A673 (cell line): ENCODE results near the gene CACNA2D3. TPM values are rescaled to one million over a fixed set of nuclear protein-coding genes. Genes with fewer than 3 reads are reported as not detected.

Experiments used
- BruUV-seq: library from RNA; stranded (reverse); fragments of 400-500 nt; replicated peaks from 2 replicates; lab custom pipeline; 2021; lab: Mats Ljungman, UMichigan
- CTCF ChIA-PET: fragments of 300-600 bp; sonication (Branson Sonifier 250); formaldehyde crosslinking; loops from one replicate; lab custom pipeline; 2022; ENCODE audit warnings: antibody characterized with exemption; lab: Charles Lee
- POLR2A ChIA-PET: fragments of 300-600 bp; sonication (Branson Sonifier 250); formaldehyde crosslinking; loops from one replicate; lab custom pipeline; 2022; ENCODE audit warnings: antibody characterized with exemption; ENCODE audit not compliant: low non-redundant PET; lab: Charles Lee
- DNase-seq: peaks from one replicate; pipeline ENCODE4 v3.0.0-alpha.2; 2015; ENCODE audit warnings: low spot score
- H3K27ac ChIP-seq: fragments of 200-600 bp; sonication (generic); 2 replicates; pipeline ENCODE4 v1.5.1; 2016; ENCODE audit warnings: mixed run types, low read depth, mild to moderate bottlenecking, mixed read lengths, antibody characterized with exemption, low read length; ENCODE audit not compliant: poor library complexity, severe bottlenecking
- H3K27me3 ChIP-seq: fragments of 200-600 bp; sonication (generic); replicated peaks from 2 replicates; pipeline ENCODE4 v1.6.1; 2017; ENCODE audit warnings: mixed run types, low read depth, mild to moderate bottlenecking, mixed read lengths, antibody characterized with exemption, low read length; ENCODE audit not compliant: insufficient read depth, poor library complexity
- H3K36me3 ChIP-seq: fragments of 200-600 bp; sonication (generic); 2 replicates; pipeline ENCODE4 v1.6.1; 2016; ENCODE audit warnings: mixed run types, mild to moderate bottlenecking, mixed read lengths, antibody characterized with exemption, low read length; ENCODE audit not compliant: insufficient read depth, poor library complexity, severe bottlenecking
- H3K4me1 ChIP-seq: fragments of 200-600 bp; sonication (generic); 2 replicates; pipeline ENCODE4 v1.6.1; 2017; ENCODE audit warnings: mixed run types, mild to moderate bottlenecking, mixed read lengths, antibody characterized with exemption, low read length; ENCODE audit not compliant: insufficient read depth, poor library complexity, severe bottlenecking
- H3K4me3 ChIP-seq: fragments of 200-600 bp; sonication (generic); 2 replicates; pipeline ENCODE4 v1.5.1; 2016; ENCODE audit warnings: low read depth, mixed run types, mild to moderate bottlenecking, mixed read lengths, low read length; ENCODE audit not compliant: poor library complexity, severe bottlenecking
- H3K9me3 ChIP-seq: fragments of 200-600 bp; sonication (generic); 2 replicates; pipeline ENCODE4 v1.6.1; 2016; ENCODE audit warnings: mixed run types, low read depth, mild to moderate bottlenecking, mixed read lengths, antibody characterized with exemption, low read length; ENCODE audit not compliant: poor library complexity, severe bottlenecking
- EZH2 ChIP-seq: fragments of 200-600 bp; sonication (generic); IDR thresholded peaks from 2 replicates; pipeline ENCODE4 v1.6.1; 2017; ENCODE audit warnings: borderline replicate concordance, low read depth, mild to moderate bottlenecking, mixed read lengths, antibody characterized with exemption, low read length; ENCODE audit not compliant: poor library complexity, severe bottlenecking
- intact Hi-C: fragments of 100-400 bp; cut with micrococcal nuclease; formaldehyde crosslinking; loops from one replicate; pipeline ENCODE4 v1.10.0; 2022; ENCODE audit not compliant: unreplicated experiment
- total RNA-seq: library from RNA; stranded (reverse); gene quantifications from 2 replicates; pipeline ENCODE4 v1.2.3, GENCODE V29; 2021
- TF ChIP-seq, protein P1 (sequence below): fragments of 300-800, 200-600 bp; sonication (generic); conservative IDR thresholded peaks from 2 replicates; pipeline ENCODE4 v1.5.1; 2017; ENCODE audit warnings: low read depth, mild to moderate bottlenecking, antibody characterized with exemption, low read length, moderate library complexity, mixed read lengths

The CACNA2D3 gene
- total RNA-seq, 1 experiment from 2014 or later: not detected

- BruUV-seq: no TSS peak
These were observed 47.2 kb downstream of the CACNA2D3 start for GRCh38 chr3:54169524-54169923.

DNA sequence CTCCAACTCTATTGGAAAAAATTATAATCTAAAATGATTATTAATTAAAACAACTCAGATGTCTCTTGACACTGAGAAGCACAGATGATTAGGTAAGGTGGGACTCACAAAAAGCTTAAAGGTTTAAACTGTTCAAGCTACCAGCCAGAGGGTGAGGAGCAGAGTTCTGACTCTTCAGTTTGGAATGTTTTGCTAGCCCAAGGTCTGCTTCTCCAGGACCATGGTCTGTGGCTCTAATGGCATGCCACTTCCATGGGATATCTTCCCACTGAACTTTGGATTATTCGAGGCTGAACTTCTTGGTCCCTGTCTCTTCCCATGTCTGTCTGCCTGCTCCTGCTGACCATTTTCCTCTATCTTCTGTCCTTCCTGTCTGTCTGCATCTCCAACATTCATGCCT, 49.2 kb downstream of the CACNA2D3 start:
- ChIA-PET POLR2A (no interaction called here), CTCF (no interaction called here)
- H3K27me3 ChIP-seq: no peaks in the 10 kb centered on the region
- H3K4me3 ChIP-seq: no peak overlapping the region
- no peak for TF ChIP-seq EZH2
- TF ChIP-seq, protein P1, sequence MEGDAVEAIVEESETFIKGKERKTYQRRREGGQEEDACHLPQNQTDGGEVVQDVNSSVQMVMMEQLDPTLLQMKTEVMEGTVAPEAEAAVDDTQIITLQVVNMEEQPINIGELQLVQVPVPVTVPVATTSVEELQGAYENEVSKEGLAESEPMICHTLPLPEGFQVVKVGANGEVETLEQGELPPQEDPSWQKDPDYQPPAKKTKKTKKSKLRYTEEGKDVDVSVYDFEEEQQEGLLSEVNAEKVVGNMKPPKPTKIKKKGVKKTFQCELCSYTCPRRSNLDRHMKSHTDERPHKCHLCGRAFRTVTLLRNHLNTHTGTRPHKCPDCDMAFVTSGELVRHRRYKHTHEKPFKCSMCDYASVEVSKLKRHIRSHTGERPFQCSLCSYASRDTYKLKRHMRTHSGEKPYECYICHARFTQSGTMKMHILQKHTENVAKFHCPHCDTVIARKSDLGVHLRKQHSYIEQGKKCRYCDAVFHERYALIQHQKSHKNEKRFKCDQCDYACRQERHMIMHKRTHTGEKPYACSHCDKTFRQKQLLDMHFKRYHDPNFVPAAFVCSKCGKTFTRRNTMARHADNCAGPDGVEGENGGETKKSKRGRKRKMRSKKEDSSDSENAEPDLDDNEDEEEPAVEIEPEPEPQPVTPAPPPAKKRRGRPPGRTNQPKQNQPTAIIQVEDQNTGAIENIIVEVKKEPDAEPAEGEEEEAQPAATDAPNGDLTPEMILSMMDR: no peak
- no peaks in the 10 kb centered on the region for H3K4me1 ChIP-seq
- no peaks in the 10 kb centered on the region for H3K36me3 ChIP-seq
- intact Hi-C loops: no loop called here
- H3K27ac ChIP-seq: no peak overlapping the region
- H3K9me3 ChIP-seq: no peaks in the 10 kb centered on the region
- DNase-seq: no peak
- BruUV-seq: no TSS peak

More at GRCh38 chr3:54169524-54169923, 47.2 kb downstream of the CACNA2D3 start:
- Histone ChIP-seq H3K36me3 (no peaks in the 10 kb centered on the region), H3K4me1 (no peaks in the 10 kb centered on the region), H3K27ac (no peak overlapping the region), H3K9me3 (no peaks in the 10 kb centered on the region), H3K4me3 (no peak overlapping the region), H3K27me3 (no peaks in the 10 kb centered on the region)
- TF ChIP-seq, protein P1: no peak
- no peak for TF ChIP-seq EZH2
- intact Hi-C loops: no loop called here
- DNase-seq: no peak
- POLR2A ChIA-PET: no interaction called here
- CTCF ChIA-PET: no interaction called here

DNA sequence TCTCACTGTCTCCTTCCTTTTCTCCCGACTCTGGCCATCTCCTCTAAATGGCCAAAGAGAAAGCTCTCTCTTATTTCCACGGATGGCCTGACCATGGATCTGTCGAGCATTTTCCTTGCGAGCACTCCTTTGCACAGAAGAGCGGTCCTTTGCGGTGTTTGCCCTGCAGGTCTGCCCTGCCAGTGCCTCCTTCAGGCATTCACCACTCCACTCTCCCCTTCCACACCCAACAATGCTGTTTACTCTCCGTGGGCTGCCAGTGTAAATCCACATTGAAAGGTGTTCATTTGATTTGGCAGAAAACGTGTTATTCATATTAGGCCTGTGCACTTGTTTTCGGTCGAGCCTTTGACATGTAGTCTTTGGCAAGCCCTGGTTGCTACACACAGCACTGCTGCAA, 49.6 kb downstream of the CACNA2D3 start:
- DNase-seq: no peak
- Histone ChIP-seq H3K9me3 (no peaks in the 10 kb centered on the region), H3K4me3 (no peak overlapping the region), H3K36me3 (no peaks in the 10 kb centered on the region), H3K4me1 (no peaks in the 10 kb centered on the region), H3K27ac (no peak overlapping the region), H3K27me3 (no peaks in the 10 kb centered on the region)
- CTCF ChIA-PET: no interaction called here
- BruUV-seq: no TSS peak
- intact Hi-C loops: no loop called here
- TF ChIP-seq, protein P1: no peak
- TF ChIP-seq EZH2: no peak
- POLR2A ChIA-PET: no interaction called here
